Naive thymus-derived CD4-positive, alpha-beta T cell (primary cell): ENCODE measurements around the gene YJEFN3. TPM values are rescaled to one million over a fixed set of nuclear protein-coding genes. Genes with fewer than 3 reads are reported as not detected.

ENCODE experiments used
- ATAC-seq: fragments of 150-1000 bp; cut with Tn5 transposase; 2 replicates; pipeline ENCODE4 v1.10.0; 2021; ENCODE audit warnings: mild to moderate bottlenecking, moderate library complexity
- CTCF ChIA-PET: fragments of 350-600 bp; sonication (Branson Sonifier 250); formaldehyde crosslinking; loops from one replicate; lab custom pipeline; 2021; ENCODE audit warnings: antibody characterized with exemption; lab: Charles Lee
- POLR2A ChIA-PET: fragments of 350-600 bp; sonication (Branson Sonifier 250); formaldehyde crosslinking; loops from one replicate; lab custom pipeline; 2021; ENCODE audit warnings: antibody characterized with exemption, inconsistent platforms; lab: Charles Lee
- DNase-seq, 9 donors: peaks; one replicate each; pipeline versions ENCODE4 v3.0.0 to v3.0.0-alpha.2; 2020 to 2022; ENCODE audit warnings: mixed read lengths in 1 of 9
- H3K27ac ChIP-seq: one replicate; pipeline ENCODE4 v1.7.0; 2013; ENCODE audit warnings: mild to moderate bottlenecking, low read depth, low read length, moderate library complexity
- H3K27me3 ChIP-seq, 2 donors: one replicate each; pipeline ENCODE4 v1.7.0; 2013; ENCODE audit warnings: low read length in 2 of 2, mild to moderate bottlenecking in 2 of 2, moderate library complexity in 2 of 2; ENCODE audit not compliant: control insufficient read depth in 2 of 2, insufficient read depth in 2 of 2
- H3K36me3 ChIP-seq, 3 experiments: 1 replicate in 2 of 3; 2 replicates in 1 of 3; pipeline ENCODE4 v1.7.0; 2013; ENCODE audit warnings: low read length in 3 of 3, mild to moderate bottlenecking in 3 of 3, moderate library complexity in 1 of 3; ENCODE audit not compliant: insufficient read depth in 3 of 3, control insufficient read depth in 2 of 3
- H3K4me1 ChIP-seq, 2 donors: one replicate each; pipeline ENCODE4 v1.7.0; 2013; ENCODE audit warnings: low read length in 2 of 2, mild to moderate bottlenecking in 2 of 2, moderate library complexity in 1 of 2; ENCODE audit not compliant: control insufficient read depth in 2 of 2, insufficient read depth in 2 of 2
- H3K4me3 ChIP-seq: 2 replicates; pipeline ENCODE4 v1.7.0; 2013; ENCODE audit warnings: mild to moderate bottlenecking, low read length
- H3K9me3 ChIP-seq, 3 experiments: 1 replicate in 2 of 3; 2 replicates in 1 of 3; pipeline ENCODE4 v1.7.0; 2013; ENCODE audit warnings: low read length in 3 of 3; ENCODE audit not compliant: control insufficient read depth in 2 of 3
- H3K27ac Mint-ChIP-seq, 9 donors: one replicate each; pipeline ENCODE4 v1.8.0; 2020 to 2022; ENCODE audit warnings: mixed read lengths in 9 of 9, mild to moderate bottlenecking in 8 of 9, moderate library complexity in 5 of 9, inconsistent platforms in 2 of 9
- H3K27me3 Mint-ChIP-seq, 5 donors: one replicate each; pipeline ENCODE4 v1.8.0; 2021 to 2022; ENCODE audit warnings: mixed read lengths in 5 of 5, mild to moderate bottlenecking in 1 of 5
- H3K36me3 Mint-ChIP-seq, 5 donors: one replicate each; pipeline ENCODE4 v1.8.0; 2020 to 2022; ENCODE audit warnings: mixed read lengths in 5 of 5, mild to moderate bottlenecking in 3 of 5, inconsistent platforms in 1 of 5
- H3K4me1 Mint-ChIP-seq, 7 donors: one replicate each; pipeline ENCODE4 v1.8.0; 2020 to 2022; ENCODE audit warnings: mixed read lengths in 7 of 7, mild to moderate bottlenecking in 3 of 7, inconsistent platforms in 1 of 7
- H3K4me3 Mint-ChIP-seq, 10 donors: one replicate each; pipeline ENCODE4 v1.8.0; 2020 to 2022; ENCODE audit warnings: mild to moderate bottlenecking in 10 of 10, mixed read lengths in 10 of 10, moderate library complexity in 6 of 10, inconsistent platforms in 2 of 10
- H3K9me3 Mint-ChIP-seq, 11 donors: one replicate each; pipeline ENCODE4 v1.8.0; 2020 to 2022; ENCODE audit warnings: mixed read lengths in 11 of 11, mild to moderate bottlenecking in 4 of 11, inconsistent platforms in 1 of 11, moderate library complexity in 1 of 11
- intact Hi-C, 2 donors: fragments of 100-400 bp; cut with micrococcal nuclease; formaldehyde crosslinking; loops; one replicate each; pipeline ENCODE4 v1.15.1; 2023
- polyA plus RNA-seq, 2 donors: library from polyadenylated mRNA; unstranded; fragments of 300-500 nt; fragmentation: Illumina TruSeq; gene quantifications; one replicate each; pipeline ENCODE4 v1.2.3, GENCODE V29; 2021
- total RNA-seq, 6 experiments: library from RNA in 5 of 6; stranded (reverse) in 5 of 6; gene quantifications; 1 replicate in 5 of 6; 2 replicates in 1 of 6; pipeline ENCODE4 v1.2.3 and lab custom pipeline; 2021 to 2026

Gene YJEFN3
- total and polyA plus RNA-seq, 7 experiments from 2014 or later = 0.68 to 18.2 (median 9.2) TPM; not detected in 1

GRCh38 chr19:19559931-19560330 is 31.2 kb downstream of the YJEFN3 start:
- H3K27ac Mint-ChIP-seq = peak overlapping the region; percentile 62 to 88 (median 81)
- intact Hi-C loops = no loop called here
- Histone ChIP-seq H3K27ac (no peak overlapping the region), H3K4me3 (no peak overlapping the region), H3K36me3 (peaks cover 0 to 10% (median 0%) of the 10 kb centered on the region in 3 experiments), H3K27me3 (no peaks in the 10 kb centered on the region), H3K4me1 (peaks cover 0 to 18% of the 10 kb centered on the region in 2 donors), H3K9me3 (no peaks in the 10 kb centered on the region)
- H3K4me1 Mint-ChIP-seq = peaks cover 20 to 40% (median 29%) of the 10 kb centered on the region in 7 donors
- CTCF ChIA-PET = interaction anchor here (0.8 to 2.0 kb wide), 6 partner anchors 8 to 46 kb away, joined by 3 to 9 read pairs (median 4); no protein-coding TSS in a partner anchor
- DNase-seq (peak in 4 of 9 donors; percentile 37 to 41 (median 40)), ATAC-seq (no peak)
- no peaks in the 10 kb centered on the region for H3K27me3 Mint-ChIP-seq
- POLR2A ChIA-PET = interaction anchor here (0.8 to 2.1 kb wide), 14 partner anchors 11 to 261 kb away, joined by 3 to 14 read pairs (median 4); partner anchors contain the start of genes GMIP, PBX4 and ZNF506
- no peaks in the 10 kb centered on the region for H3K9me3 Mint-ChIP-seq
- H3K4me3 Mint-ChIP-seq = peak overlapping the region; percentile 29 to 72 (median 53)
- H3K36me3 Mint-ChIP-seq = peaks cover 0 to 38% (median 6%) of the 10 kb centered on the region in 5 donors

GRCh38 chr19:19561946-19562664 is 33.4 kb downstream of the YJEFN3 start:
- Mint-ChIP-seq H3K9me3 (no peaks in the 10 kb centered on the region), H3K4me1 (peaks cover 20 to 40% (median 29%) of the 10 kb centered on the region in 7 donors), H3K27me3 (no peaks in the 10 kb centered on the region), H3K27ac (peak overlapping the region in 7 of 9 donors; percentile 29 to 63 (median 48)), H3K4me3 (no peak overlapping the region), H3K36me3 (peaks cover 0 to 45% (median 10%) of the 10 kb centered on the region in 5 donors)
- no peaks in the 10 kb centered on the region for H3K27me3 ChIP-seq
- no peak for DNase-seq
- peaks cover 0 to 19% (median 0%) of the 10 kb centered on the region in 3 experiments for H3K36me3 ChIP-seq
- ATAC-seq = no peak
- ChIA-PET CTCF (interaction anchor here (1.8 kb wide), 1 partner anchor 82 kb away, joined by 8 read pairs; the partner anchor contains the start of gene GMIP), POLR2A (interaction anchor here (0.5 to 0.9 kb wide), 4 partner anchors 21 to 158 kb away, joined by 3 to 5 read pairs (median 3); partner anchors contain the start of gene ZNF101)
- intact Hi-C loops = loop anchor here in 1 of 2 donors (2.0 kb wide), 2 partner anchors 29 to 37 kb away; no protein-coding TSS in a partner anchor
- no peak overlapping the region for H3K4me3 ChIP-seq
- H3K4me1 ChIP-seq = peaks cover 0 to 18% of the 10 kb centered on the region in 2 donors
- H3K27ac ChIP-seq = no peak overlapping the region
- H3K9me3 ChIP-seq = no peaks in the 10 kb centered on the region

- H3K4me1 Mint-ChIP-seq = peaks cover 20 to 40% (median 29%) of the 10 kb centered on the region in 7 donors
- ChIA-PET CTCF (interaction anchor here (1.0 kb wide), 1 partner anchor 105 kb away, joined by 3 read pairs; no protein-coding TSS in a partner anchor), POLR2A (interaction anchor here (0.5 to 0.9 kb wide), 3 partner anchors 21 to 159 kb away, joined by 3 to 5 read pairs (median 3); partner anchors contain the start of gene ZNF101)
- ATAC-seq (peak; percentile 81), DNase-seq (peak in 7 of 9 donors; percentile 28 to 61 (median 46))
- H3K4me1 ChIP-seq = peaks cover 0 to 18% of the 10 kb centered on the region in 2 donors
- H3K27ac ChIP-seq = no peak overlapping the region
- no peak overlapping the region for H3K4me3 ChIP-seq
- peak overlapping the region; percentile 36 to 78 (median 52) for H3K27ac Mint-ChIP-seq
- no peaks in the 10 kb centered on the region for H3K27me3 Mint-ChIP-seq
- no peaks in the 10 kb centered on the region for H3K9me3 ChIP-seq
- no peaks in the 10 kb centered on the region for H3K9me3 Mint-ChIP-seq
- H3K36me3 ChIP-seq = peaks cover 0 to 26% (median 0%) of the 10 kb centered on the region in 3 experiments
- intact Hi-C loops = loop anchor here in 1 of 2 donors (1.0 to 2.0 kb wide), 7 partner anchors 28 to 396 kb away; partner anchors contain the start of genes GMIP, LPAR2 and PBX4
- no peaks in the 10 kb centered on the region for H3K27me3 ChIP-seq
- H3K4me3 Mint-ChIP-seq = peak overlapping the region in 1 of 10 donors; percentile 13
- peaks cover 3 to 47% (median 10%) of the 10 kb centered on the region in 5 donors for H3K36me3 Mint-ChIP-seq
Observed at GRCh38 chr19:19562665-19563347, 34.1 kb downstream of the YJEFN3 start.

- DNase-seq (no peak), ATAC-seq (no peak)
- Mint-ChIP-seq H3K27me3 (no peaks in the 10 kb centered on the region), H3K27ac (peak overlapping the region in 5 of 9 donors; percentile 21 to 81 (median 52)), H3K36me3 (peaks cover 3 to 46% (median 10%) of the 10 kb centered on the region in 5 donors), H3K9me3 (no peaks in the 10 kb centered on the region), H3K4me3 (no peak overlapping the region), H3K4me1 (peaks cover 20 to 39% (median 27%) of the 10 kb centered on the region in 7 donors)
- Histone ChIP-seq H3K36me3 (peaks cover 0 to 26% (median 0%) of the 10 kb centered on the region in 3 experiments), H3K27me3 (no peaks in the 10 kb centered on the region), H3K9me3 (no peaks in the 10 kb centered on the region), H3K27ac (no peak overlapping the region), H3K4me3 (no peak overlapping the region), H3K4me1 (peaks cover 0 to 18% of the 10 kb centered on the region in 2 donors)
- POLR2A ChIA-PET = no interaction called here
- intact Hi-C loops = loop anchor here in 1 of 2 donors (1.0 to 2.0 kb wide), 7 partner anchors 27 to 396 kb away; partner anchors contain the start of genes GMIP, LPAR2 and PBX4
- CTCF ChIA-PET = interaction anchor here (0.6 to 1.0 kb wide), 3 partner anchors 32 to 104 kb away, joined by 3 to 4 read pairs (median 3); no protein-coding TSS in a partner anchor
Observed at GRCh38 chr19:19563348-19563848, 34.7 kb downstream of the YJEFN3 start.

- Mint-ChIP-seq H3K27ac (no peak overlapping the region), H3K4me1 (peaks cover 3 to 13% (median 9%) of the 10 kb centered on the region in 7 donors), H3K36me3 (peaks cover 9 to 52% (median 20%) of the 10 kb centered on the region in 5 donors), H3K4me3 (no peak overlapping the region), H3K9me3 (no peaks in the 10 kb centered on the region), H3K27me3 (no peaks in the 10 kb centered on the region)
- no peak overlapping the region for H3K4me3 ChIP-seq
- no peaks in the 10 kb centered on the region for H3K4me1 ChIP-seq
- intact Hi-C loops = no loop called here
- H3K9me3 ChIP-seq = no peaks in the 10 kb centered on the region
- ChIA-PET CTCF (no interaction called here), POLR2A (no interaction called here)
- H3K27ac ChIP-seq = no peak overlapping the region
- ATAC-seq (no peak), DNase-seq (no peak)
- H3K27me3 ChIP-seq = no peaks in the 10 kb centered on the region
- peaks cover 0 to 51% (median 6%) of the 10 kb centered on the region in 3 experiments for H3K36me3 ChIP-seq
Observed at GRCh38 chr19:19566306-19566705, 37.6 kb downstream of the YJEFN3 start.
